Measurements from ENCODE around the gene SAMD15.
"Not testable (repeated sequence)": the region's sequence is repeated elsewhere in the genome, so short reads cannot be mapped to it uniquely, and the experiment has no call there.

Gene SAMD15

GRCh38 chr14:77375973-77376770, 1.0 kb upstream of the SAMD15 start:
- DNase-seq (ENCODE audit: low read depth, low spot score), result peak; percentile 7

GRCh38 chr14:77377502-77377844, 294 bp downstream of the SAMD15 start:
- DNase-seq (ENCODE audit: low read depth, low spot score), result no peak

DNA sequence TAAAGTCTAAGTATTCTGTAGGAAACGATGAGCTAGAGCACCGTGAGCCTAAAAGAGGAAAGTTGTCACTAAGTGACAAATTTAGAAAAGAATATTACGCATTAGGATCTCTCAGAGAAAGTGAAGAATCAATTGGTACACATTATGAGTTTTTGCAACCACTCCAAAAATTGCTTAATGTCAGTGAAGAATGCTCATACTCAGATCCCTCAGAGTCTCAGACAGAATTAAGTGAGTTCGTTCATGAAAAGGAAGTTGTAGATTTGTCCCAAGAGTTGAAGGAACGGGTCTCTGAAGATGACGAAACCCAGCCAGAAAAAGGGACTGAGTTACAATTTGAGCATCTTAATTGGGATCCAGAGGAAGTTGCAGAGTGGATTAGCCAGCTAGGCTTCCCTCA, 1.5 kb downstream of the SAMD15 start:
- DNase-seq (ENCODE audit: low read depth, low spot score), result no peak

DNA sequence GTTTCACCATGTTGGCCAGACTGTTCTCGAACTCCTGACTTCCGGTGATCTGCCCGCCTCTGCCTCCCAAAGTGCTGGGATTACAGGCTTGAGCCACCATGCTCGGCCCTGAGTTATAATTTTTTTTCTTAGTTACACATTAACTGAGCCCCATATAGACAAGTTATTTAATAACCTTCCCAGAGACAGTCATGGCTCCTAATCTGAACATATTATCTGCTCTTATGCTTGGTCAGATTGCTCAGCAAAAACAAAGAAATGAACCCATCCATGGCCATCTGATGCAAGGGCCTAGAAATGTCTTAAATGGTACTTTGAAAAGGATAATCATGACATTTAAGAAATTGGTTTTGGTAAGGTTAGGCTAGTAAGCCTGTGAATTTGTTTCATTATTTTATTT, 13.0 kb downstream of the SAMD15 start:
- no peak for DNase-seq (ENCODE audit: low read depth, low spot score)

DNA sequence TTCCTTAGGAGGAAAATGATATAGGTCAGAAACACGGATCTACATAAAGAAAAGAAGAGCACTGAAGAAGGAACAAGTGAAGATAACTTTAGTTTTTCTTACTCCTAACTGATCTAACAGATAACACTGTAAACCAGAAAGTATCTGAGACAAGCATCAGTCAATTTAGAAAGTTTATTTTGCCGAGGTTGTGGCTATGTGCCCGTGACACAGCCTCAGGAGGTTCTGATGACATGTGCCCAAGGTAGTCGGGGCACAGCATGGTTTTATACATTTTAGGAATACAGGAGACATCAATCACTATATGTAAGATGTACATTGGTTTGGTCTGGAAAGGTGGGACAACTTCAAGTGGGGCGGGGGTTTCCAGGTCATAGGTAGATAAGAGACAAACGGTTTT, 23.0 kb downstream of the SAMD15 start:
- no peak for DNase-seq (ENCODE audit: low read depth, low spot score)

DNA sequence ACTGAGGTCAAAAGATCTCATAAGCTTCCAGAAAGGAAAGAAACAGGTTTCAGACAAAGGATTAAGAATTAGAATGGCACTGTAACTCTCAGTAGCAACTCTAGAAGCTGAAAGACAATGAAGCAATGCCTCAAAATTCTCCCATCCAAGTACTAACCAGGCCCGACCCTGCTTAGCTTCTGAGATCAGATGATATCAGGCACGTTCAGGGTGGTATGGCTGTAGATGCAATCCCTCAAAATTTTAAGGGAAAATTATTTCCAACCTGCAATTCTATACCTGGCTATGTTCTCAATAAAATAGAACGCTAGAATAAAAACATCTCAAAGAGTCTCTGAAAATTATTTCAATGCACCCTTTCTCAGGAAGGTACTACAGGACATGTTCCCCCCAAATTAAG, 26.6 kb downstream of the SAMD15 start:
- DNase-seq (ENCODE audit: low read depth, low spot score), result no peak

DNA sequence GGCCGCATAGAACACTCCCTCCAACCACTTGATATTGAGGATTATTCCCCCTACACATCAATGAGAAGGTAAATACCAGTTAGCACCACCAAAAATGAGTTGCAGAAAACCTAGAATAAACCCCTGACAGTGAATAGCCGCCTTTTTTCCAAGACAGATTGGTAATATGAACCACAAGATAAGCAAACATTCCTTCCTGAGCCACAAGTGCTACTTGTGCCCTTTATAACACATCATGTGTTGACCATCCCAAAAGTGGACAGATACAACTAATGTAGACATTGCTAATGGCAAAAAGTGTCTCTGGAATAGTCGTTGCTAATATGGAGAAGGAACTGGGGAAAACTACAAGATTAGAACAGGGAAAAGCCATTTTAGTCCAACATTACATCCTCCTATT, 28.9 kb downstream of the SAMD15 start:
- DNase-seq (ENCODE audit: low read depth, low spot score), result no peak

DNA sequence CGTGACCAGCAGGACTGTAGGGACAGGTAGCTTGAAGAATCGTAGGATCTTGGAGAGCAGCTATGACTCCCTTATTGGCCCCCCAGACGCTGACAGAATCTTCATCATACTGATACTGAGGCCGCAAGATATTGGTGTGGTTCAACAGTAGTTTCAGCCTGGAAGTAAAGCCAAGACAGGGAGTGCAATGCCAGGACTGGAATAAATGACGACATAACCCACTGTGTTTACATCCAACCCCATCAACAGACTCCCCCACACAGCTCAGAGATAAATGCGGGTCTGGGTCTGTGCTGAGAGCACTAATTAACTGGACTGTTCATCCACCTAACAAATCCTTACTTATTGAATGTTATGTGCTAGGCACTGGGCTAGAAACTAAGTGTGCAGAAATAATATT, 29.5 kb downstream of the SAMD15 start:
- DNase-seq (ENCODE audit: low read depth, low spot score), result no peak

DNA sequence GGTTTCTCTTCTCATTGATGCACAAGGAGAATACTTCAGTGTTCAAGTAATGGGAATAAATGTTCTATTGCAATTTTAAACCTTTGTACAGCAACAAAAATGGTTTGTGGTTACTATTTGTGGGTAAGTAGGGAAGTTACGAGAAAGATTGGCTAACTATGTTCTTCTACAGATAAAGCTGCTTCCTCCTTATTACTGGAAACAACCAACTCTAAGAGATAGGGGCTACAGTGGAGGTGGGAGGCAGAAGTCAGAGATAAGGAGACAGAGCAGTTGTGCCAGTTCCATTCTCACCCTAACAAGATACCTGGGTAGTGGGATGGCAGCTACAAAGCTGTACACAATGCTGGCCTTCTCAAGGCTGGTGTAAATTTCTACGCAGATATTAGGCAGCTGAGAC, 30.0 kb downstream of the SAMD15 start:
- DNase-seq (ENCODE audit: low read depth, low spot score), result no peak

DNA sequence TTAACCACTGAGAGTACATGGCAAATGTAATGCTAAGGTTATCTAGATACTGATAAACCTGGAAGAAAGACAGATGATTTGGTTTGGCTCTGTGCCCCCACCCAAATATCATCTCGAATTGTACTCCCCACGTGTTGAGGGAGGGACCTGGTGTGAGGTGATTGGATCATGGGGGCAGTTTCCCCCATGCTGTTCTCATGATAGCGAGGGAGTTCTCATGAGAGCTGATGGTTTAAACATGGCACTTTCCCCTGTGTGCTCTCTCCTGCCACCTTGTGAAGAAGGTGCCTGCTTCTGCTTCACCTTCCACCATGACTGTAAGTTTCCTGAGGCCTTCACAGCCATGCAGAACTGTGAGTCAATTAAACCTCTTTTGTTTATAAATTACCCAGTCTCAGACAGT, 32.0 kb downstream of the SAMD15 start:
- DNase-seq (ENCODE audit: low read depth, low spot score), result peak; percentile 49

- DNase-seq (ENCODE audit: low read depth, low spot score), result not testable (repeated sequence)
Observed at GRCh38 chr14:77415403-77416030, 38.3 kb downstream of the SAMD15 start.

GRCh38 chr14:77416098-77416497, 38.9 kb downstream of the SAMD15 start:
- not testable (repeated sequence) for DNase-seq (ENCODE audit: low read depth, low spot score)

DNA sequence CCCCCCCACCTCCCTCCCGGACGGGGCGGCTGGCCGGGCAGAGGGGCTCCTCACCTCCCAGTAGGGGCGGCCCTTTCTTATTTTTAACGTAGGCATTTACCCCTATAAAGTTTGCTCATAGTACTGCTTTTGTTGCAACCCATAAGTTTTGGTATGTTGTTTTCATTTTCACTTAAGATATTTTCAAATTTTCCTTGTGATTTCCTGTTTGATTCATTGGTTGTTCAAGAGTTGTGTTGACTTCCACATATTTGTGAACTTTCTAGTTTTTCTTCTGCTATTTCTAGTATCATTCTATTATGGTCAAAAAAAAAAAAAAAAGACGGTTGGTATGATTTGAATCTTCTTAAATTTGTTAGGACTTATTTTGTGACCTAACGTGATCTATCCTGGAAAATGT, 39.7 kb downstream of the SAMD15 start:
- DNase-seq (ENCODE audit: low read depth, low spot score), result no peak

DNA sequence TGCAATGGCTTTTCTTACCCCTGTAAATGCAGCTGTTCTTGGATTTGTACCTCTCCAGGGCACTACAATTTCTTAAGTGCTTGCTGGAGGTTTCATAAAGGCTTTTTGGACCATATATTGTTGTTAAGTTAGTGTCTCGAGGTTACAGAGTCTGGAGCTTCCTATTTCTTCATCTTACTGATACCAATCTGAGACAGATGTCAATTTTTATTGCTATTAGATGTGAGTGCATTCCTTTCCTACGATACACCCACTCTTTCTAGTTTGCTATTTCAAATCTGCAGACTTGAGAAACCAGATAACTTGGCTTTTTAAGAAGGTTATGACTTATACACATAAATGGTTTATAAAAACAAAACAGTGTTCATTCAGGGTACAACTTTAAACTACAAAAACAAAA, 44.0 kb downstream of the SAMD15 start:
- no peak for DNase-seq (ENCODE audit: low read depth, low spot score)

GRCh38 chr14:77423423-77423822, 46.2 kb downstream of the SAMD15 start, which contains the start of gene NOXRED1:
NOXRED1 (minus strand) TSS chr14:77423523; CDS start chr14:77422889, 634 bp downstream.
- DNase-seq (ENCODE audit: low read depth, low spot score), result no peak

- DNase-seq (ENCODE audit: low read depth, low spot score), result no peak
Observed at GRCh38 chr14:77424862-77425261, 47.7 kb downstream of the SAMD15 start.

- no peak for DNase-seq (ENCODE audit: low read depth, low spot score)
Observed at GRCh38 chr14:77426396-77426795, 49.2 kb downstream of the SAMD15 start.

GRCh38 chr14:77436042-77436441, 58.9 kb downstream of the SAMD15 start:
- DNase-seq (ENCODE audit: low read depth, low spot score), result no peak

GRCh38 chr14:77438596-77438995, 61.4 kb downstream of the SAMD15 start:
- no peak for DNase-seq (ENCODE audit: low read depth, low spot score)

- no peak for DNase-seq (ENCODE audit: low read depth, low spot score)
Observed at GRCh38 chr14:77439861-77440260, 62.7 kb downstream of the SAMD15 start.

All from ELF-1 (cell line).